ENCODE results near the gene TMEM119. TPM values are rescaled to one million over a fixed set of nuclear protein-coding genes. Genes with fewer than 3 reads are reported as not detected.
A peak's percentile ranks its signal among the peaks of the same experiment; 100 is the strongest.

The TMEM119 gene
- total and polyA plus RNA-seq, 9 of the 15 experiments (the other 6 are each of a cell fraction or from before 2014, with no cell fraction given), result 0.18 TPM; not detected in 8

DNA sequence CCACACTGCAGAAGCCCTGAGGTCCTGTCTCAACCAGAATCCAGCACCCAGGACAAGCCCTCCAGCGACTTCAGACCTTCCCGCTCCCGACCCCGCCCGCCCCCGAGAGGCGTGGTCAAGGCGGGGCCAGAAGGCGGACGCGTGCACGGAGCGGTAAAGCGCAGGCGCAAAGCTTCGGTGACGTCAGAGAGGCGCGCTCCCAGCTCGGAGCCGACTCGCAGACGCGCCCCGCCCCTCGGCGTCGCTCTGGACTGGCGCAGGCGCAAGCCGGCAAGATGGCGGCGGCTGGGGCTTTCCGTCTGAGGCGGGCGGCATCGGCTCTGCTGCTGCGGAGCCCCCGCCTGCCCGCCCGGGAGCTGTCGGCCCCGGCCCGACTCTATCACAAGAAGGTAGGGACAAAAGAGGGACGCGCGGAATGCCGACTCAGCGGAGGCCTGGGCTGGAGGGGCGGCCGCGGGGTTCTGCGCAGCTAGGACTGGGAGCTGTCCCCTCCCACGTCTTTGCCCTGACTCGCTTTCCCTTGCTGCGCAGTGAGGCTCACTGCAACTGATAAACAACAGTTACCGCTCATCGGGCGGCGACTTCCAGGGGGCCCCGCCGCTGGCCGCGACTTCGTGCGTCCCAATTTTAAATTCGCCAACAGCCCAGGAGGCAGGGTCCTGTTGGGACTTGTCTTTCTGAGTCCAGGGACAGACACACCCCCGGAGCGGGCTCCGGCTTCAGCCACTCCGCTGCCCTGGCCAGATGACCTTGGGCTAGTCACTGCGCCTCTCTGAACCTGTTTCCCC, 35.3 kb downstream of the TMEM119 start, which contains the start of gene ISCU (continued):
- TF ChIP-seq, protein P1, sequence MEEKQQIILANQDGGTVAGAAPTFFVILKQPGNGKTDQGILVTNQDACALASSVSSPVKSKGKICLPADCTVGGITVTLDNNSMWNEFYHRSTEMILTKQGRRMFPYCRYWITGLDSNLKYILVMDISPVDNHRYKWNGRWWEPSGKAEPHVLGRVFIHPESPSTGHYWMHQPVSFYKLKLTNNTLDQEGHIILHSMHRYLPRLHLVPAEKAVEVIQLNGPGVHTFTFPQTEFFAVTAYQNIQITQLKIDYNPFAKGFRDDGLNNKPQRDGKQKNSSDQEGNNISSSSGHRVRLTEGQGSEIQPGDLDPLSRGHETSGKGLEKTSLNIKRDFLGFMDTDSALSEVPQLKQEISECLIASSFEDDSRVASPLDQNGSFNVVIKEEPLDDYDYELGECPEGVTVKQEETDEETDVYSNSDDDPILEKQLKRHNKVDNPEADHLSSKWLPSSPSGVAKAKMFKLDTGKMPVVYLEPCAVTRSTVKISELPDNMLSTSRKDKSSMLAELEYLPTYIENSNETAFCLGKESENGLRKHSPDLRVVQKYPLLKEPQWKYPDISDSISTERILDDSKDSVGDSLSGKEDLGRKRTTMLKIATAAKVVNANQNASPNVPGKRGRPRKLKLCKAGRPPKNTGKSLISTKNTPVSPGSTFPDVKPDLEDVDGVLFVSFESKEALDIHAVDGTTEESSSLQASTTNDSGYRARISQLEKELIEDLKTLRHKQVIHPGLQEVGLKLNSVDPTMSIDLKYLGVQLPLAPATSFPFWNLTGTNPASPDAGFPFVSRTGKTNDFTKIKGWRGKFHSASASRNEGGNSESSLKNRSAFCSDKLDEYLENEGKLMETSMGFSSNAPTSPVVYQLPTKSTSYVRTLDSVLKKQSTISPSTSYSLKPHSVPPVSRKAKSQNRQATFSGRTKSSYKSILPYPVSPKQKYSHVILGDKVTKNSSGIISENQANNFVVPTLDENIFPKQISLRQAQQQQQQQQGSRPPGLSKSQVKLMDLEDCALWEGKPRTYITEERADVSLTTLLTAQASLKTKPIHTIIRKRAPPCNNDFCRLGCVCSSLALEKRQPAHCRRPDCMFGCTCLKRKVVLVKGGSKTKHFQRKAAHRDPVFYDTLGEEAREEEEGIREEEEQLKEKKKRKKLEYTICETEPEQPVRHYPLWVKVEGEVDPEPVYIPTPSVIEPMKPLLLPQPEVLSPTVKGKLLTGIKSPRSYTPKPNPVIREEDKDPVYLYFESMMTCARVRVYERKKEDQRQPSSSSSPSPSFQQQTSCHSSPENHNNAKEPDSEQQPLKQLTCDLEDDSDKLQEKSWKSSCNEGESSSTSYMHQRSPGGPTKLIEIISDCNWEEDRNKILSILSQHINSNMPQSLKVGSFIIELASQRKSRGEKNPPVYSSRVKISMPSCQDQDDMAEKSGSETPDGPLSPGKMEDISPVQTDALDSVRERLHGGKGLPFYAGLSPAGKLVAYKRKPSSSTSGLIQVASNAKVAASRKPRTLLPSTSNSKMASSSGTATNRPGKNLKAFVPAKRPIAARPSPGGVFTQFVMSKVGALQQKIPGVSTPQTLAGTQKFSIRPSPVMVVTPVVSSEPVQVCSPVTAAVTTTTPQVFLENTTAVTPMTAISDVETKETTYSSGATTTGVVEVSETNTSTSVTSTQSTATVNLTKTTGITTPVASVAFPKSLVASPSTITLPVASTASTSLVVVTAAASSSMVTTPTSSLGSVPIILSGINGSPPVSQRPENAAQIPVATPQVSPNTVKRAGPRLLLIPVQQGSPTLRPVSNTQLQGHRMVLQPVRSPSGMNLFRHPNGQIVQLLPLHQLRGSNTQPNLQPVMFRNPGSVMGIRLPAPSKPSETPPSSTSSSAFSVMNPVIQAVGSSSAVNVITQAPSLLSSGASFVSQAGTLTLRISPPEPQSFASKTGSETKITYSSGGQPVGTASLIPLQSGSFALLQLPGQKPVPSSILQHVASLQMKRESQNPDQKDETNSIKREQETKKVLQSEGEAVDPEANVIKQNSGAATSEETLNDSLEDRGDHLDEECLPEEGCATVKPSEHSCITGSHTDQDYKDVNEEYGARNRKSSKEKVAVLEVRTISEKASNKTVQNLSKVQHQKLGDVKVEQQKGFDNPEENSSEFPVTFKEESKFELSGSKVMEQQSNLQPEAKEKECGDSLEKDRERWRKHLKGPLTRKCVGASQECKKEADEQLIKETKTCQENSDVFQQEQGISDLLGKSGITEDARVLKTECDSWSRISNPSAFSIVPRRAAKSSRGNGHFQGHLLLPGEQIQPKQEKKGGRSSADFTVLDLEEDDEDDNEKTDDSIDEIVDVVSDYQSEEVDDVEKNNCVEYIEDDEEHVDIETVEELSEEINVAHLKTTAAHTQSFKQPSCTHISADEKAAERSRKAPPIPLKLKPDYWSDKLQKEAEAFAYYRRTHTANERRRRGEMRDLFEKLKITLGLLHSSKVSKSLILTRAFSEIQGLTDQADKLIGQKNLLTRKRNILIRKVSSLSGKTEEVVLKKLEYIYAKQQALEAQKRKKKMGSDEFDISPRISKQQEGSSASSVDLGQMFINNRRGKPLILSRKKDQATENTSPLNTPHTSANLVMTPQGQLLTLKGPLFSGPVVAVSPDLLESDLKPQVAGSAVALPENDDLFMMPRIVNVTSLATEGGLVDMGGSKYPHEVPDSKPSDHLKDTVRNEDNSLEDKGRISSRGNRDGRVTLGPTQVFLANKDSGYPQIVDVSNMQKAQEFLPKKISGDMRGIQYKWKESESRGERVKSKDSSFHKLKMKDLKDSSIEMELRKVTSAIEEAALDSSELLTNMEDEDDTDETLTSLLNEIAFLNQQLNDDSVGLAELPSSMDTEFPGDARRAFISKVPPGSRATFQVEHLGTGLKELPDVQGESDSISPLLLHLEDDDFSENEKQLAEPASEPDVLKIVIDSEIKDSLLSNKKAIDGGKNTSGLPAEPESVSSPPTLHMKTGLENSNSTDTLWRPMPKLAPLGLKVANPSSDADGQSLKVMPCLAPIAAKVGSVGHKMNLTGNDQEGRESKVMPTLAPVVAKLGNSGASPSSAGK (IDR thresholded peaks at IDR 0.05), result no peak
- TF ChIP-seq ZKSCAN8 (CRISPR knock-in tag; IDR thresholded peaks at IDR 0.05) (no peak), ZKSCAN1 (IDR thresholded peaks at IDR 0.05; ENCODE audit: low read depth, low read length) (no peak), JUND (IDR thresholded peaks at IDR 0.05; ENCODE audit: borderline replicate concordance, low read depth, low read length) (peak; percentile 71), JUND (tag; IDR thresholded peaks at IDR 0.05; ENCODE audit: borderline replicate concordance, low read depth, low read length) (peak; percentile 45; the same call in 1 of the 3 replicates), YBX1 (IDR thresholded peaks at IDR 0.05) (no peak), FIP1L1 (IDR thresholded peaks at IDR 0.05; ENCODE audit: low read depth, low read length, poor library complexity, severe bottlenecking) (peak; percentile 83), ZFX (CRISPR knock-in tag; IDR thresholded peaks at IDR 0.05) (peak; percentile 67), LEF1 (IDR thresholded peaks at IDR 0.05) (no peak), SNIP1 (IDR thresholded peaks at IDR 0.05; ENCODE audit: low read depth) (no peak), RBM34 (IDR thresholded peaks at IDR 0.05; ENCODE audit: borderline replicate concordance, insufficient read depth, low read length) (no peak), KDM2B (CRISPR knock-in tag; IDR thresholded peaks at IDR 0.05) (0 out of 2 replicates have a peak, but pooled peaks have one; percentile 19), E4F1 (CRISPR knock-in tag; IDR thresholded peaks at IDR 0.05; ENCODE audit: borderline replicate concordance) (no peak), CGGBP1 (CRISPR knock-in tag; IDR thresholded peaks at IDR 0.05) (0 out of 2 replicates have a peak, but pooled peaks have one; percentile 53)
